ENCODE data around the gene LCN12. TPM values are rescaled to one million over a fixed set of nuclear protein-coding genes. Genes with fewer than 3 reads are reported as not detected.

LCN12 gene
- total RNA-seq, 4 donors from 2014 or later: not detected

DNA sequence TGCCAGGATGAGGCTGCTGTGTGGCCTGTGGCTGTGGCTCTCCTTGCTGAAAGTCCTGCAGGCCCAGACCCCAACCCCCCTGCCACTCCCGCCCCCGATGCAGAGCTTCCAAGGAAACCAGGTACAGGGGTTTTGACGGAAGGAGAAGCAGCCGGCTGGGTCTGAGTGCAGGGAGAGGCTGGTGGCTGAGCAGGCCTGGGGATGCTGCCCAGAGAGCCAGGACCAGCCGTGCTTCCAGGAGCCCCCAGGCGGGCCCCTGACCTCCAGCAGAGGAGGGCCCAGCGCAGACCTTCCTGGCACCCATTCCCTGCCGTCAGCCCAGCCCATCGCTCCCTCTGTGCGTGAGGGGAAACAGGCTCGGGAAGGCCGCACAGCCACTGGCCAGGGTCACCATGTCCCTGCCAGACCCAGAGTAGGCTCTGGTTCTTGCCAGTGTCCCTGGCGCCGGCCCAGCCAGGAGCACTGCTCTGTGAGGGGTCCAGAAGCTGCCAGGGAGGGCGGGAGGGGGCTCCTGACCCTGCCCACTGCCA lies 313 bp downstream of the LCN12 start:
- no CpG with 5 or more reads among the region's 15 CpGs for WGBS, 2 donors (ENCODE audit: low coverage in 1 of 2)
- Histone ChIP-seq H3K27ac (no peak overlapping the region), H3K4me1 (peaks cover 0 to 32% (median 8%) of the 10 kb centered on the region in 3 donors), H3K9me3 (no peaks in the 10 kb centered on the region), H3K4me3 (no peak overlapping the region), H3K36me3 (no peaks in the 10 kb centered on the region), H3K27me3 (no peaks in the 10 kb centered on the region)
- no peak for ATAC-seq
- TF ChIP-seq, protein P1, sequence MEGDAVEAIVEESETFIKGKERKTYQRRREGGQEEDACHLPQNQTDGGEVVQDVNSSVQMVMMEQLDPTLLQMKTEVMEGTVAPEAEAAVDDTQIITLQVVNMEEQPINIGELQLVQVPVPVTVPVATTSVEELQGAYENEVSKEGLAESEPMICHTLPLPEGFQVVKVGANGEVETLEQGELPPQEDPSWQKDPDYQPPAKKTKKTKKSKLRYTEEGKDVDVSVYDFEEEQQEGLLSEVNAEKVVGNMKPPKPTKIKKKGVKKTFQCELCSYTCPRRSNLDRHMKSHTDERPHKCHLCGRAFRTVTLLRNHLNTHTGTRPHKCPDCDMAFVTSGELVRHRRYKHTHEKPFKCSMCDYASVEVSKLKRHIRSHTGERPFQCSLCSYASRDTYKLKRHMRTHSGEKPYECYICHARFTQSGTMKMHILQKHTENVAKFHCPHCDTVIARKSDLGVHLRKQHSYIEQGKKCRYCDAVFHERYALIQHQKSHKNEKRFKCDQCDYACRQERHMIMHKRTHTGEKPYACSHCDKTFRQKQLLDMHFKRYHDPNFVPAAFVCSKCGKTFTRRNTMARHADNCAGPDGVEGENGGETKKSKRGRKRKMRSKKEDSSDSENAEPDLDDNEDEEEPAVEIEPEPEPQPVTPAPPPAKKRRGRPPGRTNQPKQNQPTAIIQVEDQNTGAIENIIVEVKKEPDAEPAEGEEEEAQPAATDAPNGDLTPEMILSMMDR (IDR thresholded peaks at IDR 0.05): no peak
- TF ChIP-seq EP300 (IDR thresholded peaks at IDR 0.05) (no peak), POLR2AphosphoS5 (IDR thresholded peaks at IDR 0.05) (no peak), POLR2A (IDR thresholded peaks at IDR 0.05) (no peak)

DNA sequence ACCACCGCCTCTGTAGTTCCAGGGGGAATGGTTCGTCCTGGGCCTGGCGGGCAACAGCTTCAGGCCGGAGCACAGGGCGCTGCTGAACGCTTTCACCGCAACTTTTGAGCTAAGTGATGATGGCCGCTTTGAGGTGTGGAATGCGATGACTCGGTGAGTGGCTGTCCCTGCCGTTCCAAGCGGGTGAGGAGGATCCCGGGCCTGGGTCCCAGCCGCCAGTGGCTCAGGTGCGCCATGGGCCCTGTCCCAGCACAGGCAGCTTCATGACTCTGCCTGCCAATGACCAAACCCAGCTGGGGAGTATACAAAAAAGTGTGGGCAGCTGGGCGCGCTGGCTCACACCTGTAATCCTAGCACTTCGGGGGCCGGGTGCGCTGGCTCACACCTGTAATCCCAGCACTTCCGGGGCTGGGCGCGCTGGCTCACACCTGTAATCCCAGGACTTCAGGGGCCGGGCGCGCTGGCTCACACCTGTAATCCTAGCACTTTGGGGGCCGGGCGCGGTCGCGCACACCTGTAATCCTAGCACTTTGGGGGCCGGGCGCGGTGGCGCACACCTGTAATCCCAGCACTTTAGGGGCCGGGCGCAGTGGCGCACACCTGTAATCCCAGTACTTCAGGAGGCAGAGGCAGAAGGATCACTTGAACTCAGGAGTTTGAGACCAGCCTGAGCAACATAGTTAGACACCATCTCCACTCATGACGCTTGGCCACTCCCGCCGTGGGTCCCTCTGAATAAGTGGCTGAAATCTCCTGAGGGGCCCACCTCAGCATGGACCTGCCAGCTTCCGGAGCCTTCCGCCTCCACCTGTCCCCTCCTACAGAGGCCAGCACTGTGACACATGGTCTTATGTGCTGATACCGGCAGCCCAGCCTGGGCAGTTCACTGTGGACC lies 1.1 kb downstream of the LCN12 start:
- Histone ChIP-seq H3K27ac (no peak overlapping the region), H3K27me3 (no peaks in the 10 kb centered on the region), H3K36me3 (no peaks in the 10 kb centered on the region), H3K4me3 (no peak overlapping the region), H3K4me1 (peaks cover 0 to 24% (median 8%) of the 10 kb centered on the region in 3 donors), H3K9me3 (no peaks in the 10 kb centered on the region)
- ATAC-seq: no peak
- no CpG with 5 or more reads among the region's 44 CpGs for WGBS, 2 donors (ENCODE audit: low coverage in 1 of 2)
- TF ChIP-seq POLR2AphosphoS5 (IDR thresholded peaks at IDR 0.05) (no peak), EP300 (IDR thresholded peaks at IDR 0.05) (no peak), POLR2A (IDR thresholded peaks at IDR 0.05) (no peak)
- TF ChIP-seq, protein P1 (IDR thresholded peaks at IDR 0.05): no peak

DNA sequence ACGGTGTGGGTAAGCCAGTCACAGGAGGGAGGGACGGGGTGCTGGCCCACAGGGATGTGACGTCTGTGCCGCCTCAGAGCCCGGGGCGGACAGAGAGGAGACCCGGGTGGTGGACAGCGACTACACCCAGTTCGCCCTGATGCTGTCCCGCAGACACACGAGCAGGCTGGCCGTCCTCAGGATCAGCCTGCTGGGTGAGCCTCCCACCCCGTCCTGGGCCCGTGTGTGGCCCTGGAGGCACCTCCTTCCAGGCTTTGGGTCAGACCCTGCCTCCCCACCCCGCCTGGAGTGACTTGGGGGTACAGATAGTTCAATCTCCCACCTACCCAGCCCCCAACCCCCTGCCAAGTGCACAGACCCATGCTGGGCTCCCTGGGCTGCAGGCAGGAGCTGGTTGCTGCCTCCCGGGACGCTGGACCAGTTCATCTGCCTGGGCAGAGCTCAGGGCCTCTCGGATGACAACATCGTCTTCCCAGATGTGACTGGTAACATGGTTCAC lies 1.7 kb downstream of the LCN12 start:
- ATAC-seq: no peak
- Histone ChIP-seq H3K27ac (no peak overlapping the region), H3K4me1 (peaks cover 0 to 19% (median 8%) of the 10 kb centered on the region in 3 donors), H3K4me3 (no peak overlapping the region), H3K9me3 (no peaks in the 10 kb centered on the region), H3K36me3 (no peaks in the 10 kb centered on the region), H3K27me3 (peaks cover 1% of the 10 kb centered on the region)
- WGBS, 2 donors (ENCODE audit: low coverage in 1 of 2): no CpG with 5 or more reads among the region's 19 CpGs
- no peak for TF ChIP-seq EP300 (IDR thresholded peaks at IDR 0.05)
- TF ChIP-seq POLR2AphosphoS5 (IDR thresholded peaks at IDR 0.05): no peak
- TF ChIP-seq POLR2A (IDR thresholded peaks at IDR 0.05): no peak
- TF ChIP-seq, protein P1 (IDR thresholded peaks at IDR 0.05): no peak

DNA sequence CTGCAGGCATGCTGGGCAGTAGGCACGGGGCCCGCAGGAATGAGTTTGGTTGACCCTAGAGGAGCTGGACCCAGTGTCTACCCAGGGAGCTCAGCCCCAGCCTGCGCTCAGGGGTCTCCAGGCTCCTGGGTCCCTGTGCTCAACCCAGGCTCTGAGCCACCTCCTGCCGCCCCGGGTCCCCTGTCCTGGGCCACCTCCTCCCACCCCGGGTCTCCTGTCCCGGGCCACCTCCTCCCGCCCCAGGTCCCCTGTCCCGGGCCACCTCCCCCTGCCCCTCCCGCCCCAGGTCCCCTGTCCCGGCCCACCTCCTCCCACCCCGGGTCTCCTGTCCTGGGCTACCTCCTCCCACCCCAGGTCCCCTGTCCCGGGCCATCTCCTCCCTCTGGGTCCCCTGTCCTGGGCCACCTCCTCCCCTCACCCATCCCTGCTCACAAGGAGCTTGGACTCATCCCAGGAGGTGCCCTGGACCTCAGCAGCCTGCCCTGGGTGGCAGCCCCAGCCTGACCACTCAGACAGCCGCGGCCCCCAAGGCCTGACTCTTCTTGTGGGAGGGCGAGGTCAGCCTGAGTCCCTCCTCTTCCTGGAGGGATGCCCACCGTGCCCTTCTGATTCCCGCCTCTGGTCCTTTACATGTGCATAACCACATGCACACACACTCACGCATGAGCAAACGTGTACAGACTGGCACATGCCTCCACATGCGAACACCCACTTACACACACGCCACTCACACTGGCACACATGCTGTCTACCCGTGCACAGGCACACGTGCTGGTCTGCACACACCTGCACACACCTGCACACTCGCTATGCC lies 2.4 kb downstream of the LCN12 start:
- no peak for ATAC-seq
- Histone ChIP-seq H3K4me3 (no peak overlapping the region), H3K27ac (no peak overlapping the region), H3K27me3 (peaks cover 7% of the 10 kb centered on the region), H3K4me1 (peaks cover 0 to 12% (median 4%) of the 10 kb centered on the region in 3 donors), H3K36me3 (no peaks in the 10 kb centered on the region), H3K9me3 (no peaks in the 10 kb centered on the region)
- 86% methylated on average over 10 of the region's 25 CpGs; no CpG with 5 or more reads in 1 of the 2 donors for WGBS, 2 donors (ENCODE audit: low coverage in 1 of 2)
- TF ChIP-seq EP300 (IDR thresholded peaks at IDR 0.05) (no peak), POLR2AphosphoS5 (IDR thresholded peaks at IDR 0.05) (no peak), POLR2A (IDR thresholded peaks at IDR 0.05) (no peak)
- TF ChIP-seq, protein P1 (IDR thresholded peaks at IDR 0.05): no peak

All from gastroesophageal sphincter (tissue), 4 donors.